Panc1 (cell line): Measurements from ENCODE around the gene DUSP1.

Experiments used
- CTCF ChIP-seq: fragments of 450-650 bp; IDR thresholded peaks from 2 replicates; pipeline ENCODE4 v1.5.1; 2017; ENCODE audit warnings: mild to moderate bottlenecking
- POLR2AphosphoS5 ChIP-seq: IDR thresholded peaks from 2 replicates; pipeline ENCODE4 v1.6.1; 2012; ENCODE audit warnings: mild to moderate bottlenecking, low read depth, low read length, moderate library complexity
- TCF7L2 ChIP-seq: IDR thresholded peaks from 2 replicates; pipeline ENCODE4 v1.6.1; 2011; ENCODE audit warnings: mild to moderate bottlenecking, low read depth, low read length, inconsistent platforms

- TF ChIP-seq CTCF (no peak), POLR2AphosphoS5 (no peak), TCF7L2 (no peak)
These were observed 26.8 kb upstream of the DUSP1 start for GRCh38 chr5:172797771-172798191.
